D721Med (cell line): ENCODE results near the gene NPSR1.
"Not testable (repeated sequence)": the region's sequence is repeated elsewhere in the genome, so short reads cannot be mapped to it uniquely, and the experiment has no call there.

Experiments used
- DNase-seq: peaks from one replicate; pipeline ENCODE4 v3.0.0; 2011; ENCODE audit warnings: low spot score; ENCODE audit not compliant: insufficient read length
- FAIRE-seq: peaks from 2 replicates; lab custom pipeline; 2011; peaks lifted over from hg19 to GRCh38; lab: Jason Lieb, UNC
- TF ChIP-seq, protein P1 (sequence below): IDR thresholded peaks from 2 replicates; pipeline ENCODE4 v1.5.1; 2012; ENCODE audit warnings: mild to moderate bottlenecking, control low read depth; ENCODE audit not compliant: insufficient read depth; ENCODE audit errors: missing control alignments

The NPSR1 gene

DNA sequence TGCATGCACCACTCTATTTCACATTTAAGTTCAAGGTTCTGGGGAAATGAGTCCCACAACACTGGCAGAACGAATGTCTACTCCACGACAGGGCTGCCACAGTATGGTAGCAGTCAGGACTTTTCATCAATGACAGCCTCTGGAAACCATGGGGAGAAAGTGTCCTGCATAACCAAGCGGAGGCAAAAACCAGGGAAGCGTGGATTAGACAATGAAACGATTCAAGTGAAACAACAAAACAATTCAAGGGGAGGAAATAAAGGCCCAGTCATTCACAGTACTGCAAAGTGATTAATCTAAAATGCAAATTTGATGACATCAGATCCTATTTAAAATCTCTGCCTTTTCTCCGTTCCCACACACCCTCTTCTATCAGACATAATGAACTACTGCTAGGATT is 211.0 kb downstream of the NPSR1 start:
- FAIRE-seq (no peak), DNase-seq (no peak)
- TF ChIP-seq, protein P1, sequence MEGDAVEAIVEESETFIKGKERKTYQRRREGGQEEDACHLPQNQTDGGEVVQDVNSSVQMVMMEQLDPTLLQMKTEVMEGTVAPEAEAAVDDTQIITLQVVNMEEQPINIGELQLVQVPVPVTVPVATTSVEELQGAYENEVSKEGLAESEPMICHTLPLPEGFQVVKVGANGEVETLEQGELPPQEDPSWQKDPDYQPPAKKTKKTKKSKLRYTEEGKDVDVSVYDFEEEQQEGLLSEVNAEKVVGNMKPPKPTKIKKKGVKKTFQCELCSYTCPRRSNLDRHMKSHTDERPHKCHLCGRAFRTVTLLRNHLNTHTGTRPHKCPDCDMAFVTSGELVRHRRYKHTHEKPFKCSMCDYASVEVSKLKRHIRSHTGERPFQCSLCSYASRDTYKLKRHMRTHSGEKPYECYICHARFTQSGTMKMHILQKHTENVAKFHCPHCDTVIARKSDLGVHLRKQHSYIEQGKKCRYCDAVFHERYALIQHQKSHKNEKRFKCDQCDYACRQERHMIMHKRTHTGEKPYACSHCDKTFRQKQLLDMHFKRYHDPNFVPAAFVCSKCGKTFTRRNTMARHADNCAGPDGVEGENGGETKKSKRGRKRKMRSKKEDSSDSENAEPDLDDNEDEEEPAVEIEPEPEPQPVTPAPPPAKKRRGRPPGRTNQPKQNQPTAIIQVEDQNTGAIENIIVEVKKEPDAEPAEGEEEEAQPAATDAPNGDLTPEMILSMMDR, result no peak

DNA sequence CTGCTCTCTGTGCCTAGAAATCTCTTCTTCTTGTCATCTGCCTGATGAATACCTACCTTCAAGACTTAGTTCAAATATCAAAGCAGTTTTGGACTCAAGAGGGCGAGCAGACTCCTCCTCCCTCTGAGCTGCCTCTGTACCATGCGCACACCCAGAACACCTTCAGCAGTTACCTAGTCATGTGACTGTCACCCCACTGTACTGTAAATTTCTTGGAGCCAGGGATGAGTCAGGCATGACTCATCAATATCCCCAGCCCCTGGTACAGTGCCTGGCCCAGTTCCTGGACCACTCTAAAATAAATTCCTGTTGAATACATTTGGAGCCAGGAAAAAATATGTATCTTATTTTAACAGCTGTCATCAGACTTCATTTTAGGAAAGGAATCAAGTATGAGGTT is 212.0 kb downstream of the NPSR1 start:
- not testable (repeated sequence) for FAIRE-seq, DNase-seq

DNA sequence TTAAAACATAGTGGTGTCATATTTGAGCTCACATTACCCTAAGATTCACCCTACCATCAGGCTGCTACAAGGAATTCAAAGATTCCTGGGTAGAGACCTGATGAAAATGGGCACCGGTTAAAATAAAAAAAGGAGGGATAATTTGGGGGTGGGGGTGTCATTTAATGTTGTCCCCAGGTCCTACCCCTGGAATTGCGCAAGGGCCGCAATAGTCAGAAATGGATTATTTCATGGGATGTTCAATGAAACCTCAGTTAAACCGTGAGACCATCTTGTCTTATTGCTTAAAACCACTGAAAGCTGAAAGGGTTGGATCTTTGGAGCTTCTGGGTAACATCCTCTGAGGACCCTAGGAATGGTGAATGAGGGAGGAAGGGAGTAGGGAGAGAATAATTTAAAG is 216.3 kb downstream of the NPSR1 start:
- FAIRE-seq, DNase-seq: not testable (repeated sequence)

DNA sequence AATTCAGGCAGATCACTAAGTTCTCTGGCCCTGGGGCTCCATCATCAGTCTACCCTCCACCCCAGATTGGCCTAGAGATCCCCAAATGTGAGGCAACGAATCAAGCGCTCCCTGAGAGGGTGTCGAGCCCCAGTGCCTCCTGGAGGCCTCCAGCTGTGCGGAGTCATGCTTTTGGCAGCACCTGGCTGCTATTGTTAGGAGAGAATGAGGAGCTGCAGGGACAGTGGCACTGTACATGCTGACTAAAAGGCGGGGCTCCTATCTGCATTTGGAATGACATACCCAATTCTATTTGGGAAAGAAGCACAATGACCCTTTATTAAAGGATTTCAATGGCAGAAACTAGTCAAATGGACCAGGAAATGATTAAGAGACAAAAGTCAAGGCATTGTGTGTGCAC is 217.5 kb downstream of the NPSR1 start:
- TF ChIP-seq, protein P1, result no peak
- DNase-seq, result no peak
- FAIRE-seq, result no peak

DNA sequence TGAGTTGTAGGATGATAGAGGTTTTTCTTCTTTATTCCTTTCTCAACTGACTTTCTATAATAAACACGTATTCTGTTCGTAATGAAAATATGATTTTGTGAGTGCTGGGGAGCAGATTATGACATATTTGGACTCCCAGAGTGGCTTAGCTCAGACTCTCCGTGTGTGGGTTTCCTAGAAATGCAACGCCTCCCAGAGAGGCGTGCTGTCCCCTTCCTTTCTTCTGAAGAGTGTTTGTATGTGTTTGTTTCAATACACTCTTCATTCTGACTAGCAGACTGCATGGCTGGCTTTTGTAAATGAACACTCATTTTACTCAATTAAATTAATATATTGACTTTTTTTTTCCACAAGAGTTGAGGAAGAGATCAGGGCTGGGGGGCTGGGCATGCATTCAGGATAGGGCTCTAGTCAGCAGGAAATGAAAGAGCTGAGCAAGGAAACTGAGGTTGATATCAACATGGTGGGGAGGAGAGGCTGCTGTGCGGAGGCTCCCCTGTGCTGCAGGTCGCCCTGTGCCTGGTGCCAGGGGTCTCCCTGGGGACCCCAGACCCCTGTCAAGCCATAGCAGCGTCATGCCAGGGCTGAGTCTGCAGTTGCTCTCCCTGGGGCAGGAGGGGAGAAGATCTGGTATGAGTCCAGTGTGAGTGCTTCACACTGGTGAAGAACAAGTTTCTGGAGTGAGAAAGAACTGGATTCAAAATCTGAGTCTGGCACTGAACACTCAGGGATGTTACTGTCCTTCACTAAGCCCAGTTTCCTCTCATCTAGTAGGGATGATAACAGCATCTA is 221.1 kb downstream of the NPSR1 start:
- not testable (repeated sequence) for DNase-seq, FAIRE-seq

DNA sequence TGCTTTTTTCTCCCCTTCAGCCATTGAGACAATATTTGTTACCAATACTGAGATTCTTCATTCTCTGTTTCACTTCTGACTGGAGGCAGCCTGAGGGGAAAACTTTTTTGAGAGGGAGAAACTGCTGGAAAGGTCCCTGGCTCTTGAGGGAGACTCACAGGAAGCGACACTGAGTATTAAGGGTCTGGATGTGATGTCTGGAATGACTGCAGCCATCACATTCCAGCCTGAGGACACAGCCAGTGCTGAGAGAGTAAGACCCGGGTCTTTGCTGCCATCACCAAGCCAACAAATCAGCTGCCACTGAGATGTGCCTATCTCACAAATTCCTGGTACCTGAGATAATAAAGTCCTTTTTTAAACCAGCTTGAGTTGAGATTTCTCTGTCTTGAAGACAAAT is 221.9 kb downstream of the NPSR1 start:
- FAIRE-seq, result no peak
- TF ChIP-seq, protein P1, result no peak

DNA sequence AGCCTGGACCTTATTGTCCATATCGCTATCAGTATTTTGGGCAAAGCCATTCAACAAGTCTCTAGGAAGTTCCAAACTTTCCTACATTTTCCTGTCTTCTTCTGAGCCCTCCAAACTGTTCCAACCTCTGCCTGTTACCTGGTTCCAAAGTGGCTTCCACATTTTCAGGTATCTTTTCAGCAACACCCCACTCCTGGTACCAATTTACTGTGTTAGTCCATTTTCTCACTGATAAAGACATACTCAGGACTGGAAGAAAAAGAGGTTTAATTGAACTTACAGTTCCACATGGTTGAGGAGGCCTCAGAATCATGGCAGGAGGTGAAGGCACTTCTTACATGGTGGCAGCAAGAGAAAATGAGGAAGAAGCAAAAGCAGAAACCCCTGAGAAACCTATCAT is 225.8 kb downstream of the NPSR1 start:
- DNase-seq, FAIRE-seq: not testable (repeated sequence)

More for the DNA sequence above, 221.9 kb downstream of the NPSR1 start:
- DNase-seq, result no peak

DNA sequence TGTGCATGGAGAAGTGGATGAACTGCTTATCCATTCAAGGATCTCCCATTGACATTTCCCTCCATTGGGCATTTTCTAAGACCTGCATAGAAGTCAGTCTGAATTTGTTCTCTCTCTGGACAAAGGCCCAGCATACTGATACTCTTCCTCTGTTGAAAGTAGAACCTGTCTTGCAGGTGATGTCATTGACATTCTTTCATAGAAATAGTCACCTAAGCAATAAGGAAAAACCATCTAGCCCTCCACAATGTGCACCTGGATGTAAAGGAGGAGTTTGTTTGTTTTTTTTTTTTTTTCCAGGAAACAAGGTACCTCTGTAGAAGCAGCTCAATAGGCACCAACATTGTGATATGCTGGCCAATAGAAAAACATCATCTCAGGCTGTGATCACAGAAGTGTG is 228.8 kb downstream of the NPSR1 start:
- FAIRE-seq (no peak), DNase-seq (no peak)
- TF ChIP-seq, protein P1, result no peak

DNA sequence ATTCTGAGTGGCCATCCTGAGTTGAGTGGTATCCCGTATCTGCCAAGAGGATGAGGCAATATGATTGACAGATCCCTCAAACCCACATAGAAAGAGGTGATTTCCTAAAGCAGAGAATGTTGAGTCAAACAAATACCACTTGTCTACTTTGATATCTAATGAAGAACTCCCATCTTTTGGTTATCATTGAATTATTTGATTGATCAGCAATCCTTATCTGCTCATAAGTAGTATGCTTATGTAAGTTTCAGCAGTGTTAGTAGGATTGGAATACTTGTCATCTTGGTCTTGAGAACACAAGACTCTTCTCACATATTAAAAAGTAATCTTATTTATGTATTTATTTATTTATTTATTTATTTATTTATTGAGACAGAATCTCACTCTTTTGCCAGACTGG is 231.9 kb downstream of the NPSR1 start:
- FAIRE-seq, result no peak
- TF ChIP-seq, protein P1, result no peak
- no peak for DNase-seq
